ENCODE measurements around the gene DHODH.

The DHODH gene

GRCh38 chr16:72025404-72026114 is 17.0 kb downstream of the DHODH start:
- no peak for DNase-seq (ENCODE audit: insufficient read length, low spot score)
- TF ChIP-seq, protein P1, sequence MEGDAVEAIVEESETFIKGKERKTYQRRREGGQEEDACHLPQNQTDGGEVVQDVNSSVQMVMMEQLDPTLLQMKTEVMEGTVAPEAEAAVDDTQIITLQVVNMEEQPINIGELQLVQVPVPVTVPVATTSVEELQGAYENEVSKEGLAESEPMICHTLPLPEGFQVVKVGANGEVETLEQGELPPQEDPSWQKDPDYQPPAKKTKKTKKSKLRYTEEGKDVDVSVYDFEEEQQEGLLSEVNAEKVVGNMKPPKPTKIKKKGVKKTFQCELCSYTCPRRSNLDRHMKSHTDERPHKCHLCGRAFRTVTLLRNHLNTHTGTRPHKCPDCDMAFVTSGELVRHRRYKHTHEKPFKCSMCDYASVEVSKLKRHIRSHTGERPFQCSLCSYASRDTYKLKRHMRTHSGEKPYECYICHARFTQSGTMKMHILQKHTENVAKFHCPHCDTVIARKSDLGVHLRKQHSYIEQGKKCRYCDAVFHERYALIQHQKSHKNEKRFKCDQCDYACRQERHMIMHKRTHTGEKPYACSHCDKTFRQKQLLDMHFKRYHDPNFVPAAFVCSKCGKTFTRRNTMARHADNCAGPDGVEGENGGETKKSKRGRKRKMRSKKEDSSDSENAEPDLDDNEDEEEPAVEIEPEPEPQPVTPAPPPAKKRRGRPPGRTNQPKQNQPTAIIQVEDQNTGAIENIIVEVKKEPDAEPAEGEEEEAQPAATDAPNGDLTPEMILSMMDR (IDR thresholded peaks at IDR 0.05; ENCODE audit: insufficient read depth, missing control alignments), result no peak
- FAIRE-seq, result no peak

GRCh38 chr16:72027669-72028378 is 19.3 kb downstream of the DHODH start:
- no peak for DNase-seq (ENCODE audit: insufficient read length, low spot score)
- TF ChIP-seq, protein P1 (IDR thresholded peaks at IDR 0.05; ENCODE audit: insufficient read depth, missing control alignments), result no peak
- FAIRE-seq, result no peak

- FAIRE-seq (no peak), DNase-seq (ENCODE audit: insufficient read length, low spot score) (no peak)
- TF ChIP-seq, protein P1 (IDR thresholded peaks at IDR 0.05; ENCODE audit: insufficient read depth, missing control alignments), result no peak
Observed at GRCh38 chr16:72029567-72030271, 21.2 kb downstream of the DHODH start.

- TF ChIP-seq, protein P1 (IDR thresholded peaks at IDR 0.05; ENCODE audit: insufficient read depth, missing control alignments), result no peak
- DNase-seq (ENCODE audit: insufficient read length, low spot score) (no peak), FAIRE-seq (no peak)
Observed at GRCh38 chr16:72033437-72033836, 24.9 kb downstream of the DHODH start.

GRCh38 chr16:72036098-72036497 is 27.6 kb downstream of the DHODH start:
- no peak for DNase-seq (ENCODE audit: insufficient read length, low spot score)
- TF ChIP-seq, protein P1 (IDR thresholded peaks at IDR 0.05; ENCODE audit: insufficient read depth, missing control alignments), result no peak
- no peak for FAIRE-seq

DNA sequence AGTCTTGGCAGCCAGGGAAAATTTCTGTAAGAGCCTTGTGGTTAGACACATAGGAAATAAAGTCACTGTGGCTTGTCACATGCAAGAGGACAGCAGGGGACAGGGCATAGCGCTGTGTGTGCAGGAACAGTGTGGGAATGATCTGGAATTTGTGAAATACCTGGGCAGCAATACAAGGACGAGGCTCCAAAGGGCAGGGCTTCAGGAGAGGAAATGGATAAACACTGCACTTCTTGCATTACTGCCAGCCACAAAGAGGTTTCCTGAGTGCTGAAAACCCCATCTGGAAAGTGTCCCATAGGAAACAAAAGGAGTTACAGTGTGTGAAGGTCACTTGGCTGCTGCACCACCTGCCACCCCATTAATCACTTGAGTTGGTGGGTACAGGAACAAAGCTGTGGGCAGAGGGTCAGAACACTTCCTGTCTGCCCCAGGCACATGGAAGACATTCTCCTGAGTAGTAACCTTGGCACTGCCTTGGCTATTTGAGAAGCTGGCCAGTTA is 33.7 kb downstream of the DHODH start:
- FAIRE-seq (no peak), DNase-seq (ENCODE audit: insufficient read length, low spot score) (no peak)
- TF ChIP-seq, protein P1 (IDR thresholded peaks at IDR 0.05; ENCODE audit: insufficient read depth, missing control alignments), result no peak

All from D721Med (cell line).